ENCODE results near the gene SEBOX.

Gene SEBOX

DNA sequence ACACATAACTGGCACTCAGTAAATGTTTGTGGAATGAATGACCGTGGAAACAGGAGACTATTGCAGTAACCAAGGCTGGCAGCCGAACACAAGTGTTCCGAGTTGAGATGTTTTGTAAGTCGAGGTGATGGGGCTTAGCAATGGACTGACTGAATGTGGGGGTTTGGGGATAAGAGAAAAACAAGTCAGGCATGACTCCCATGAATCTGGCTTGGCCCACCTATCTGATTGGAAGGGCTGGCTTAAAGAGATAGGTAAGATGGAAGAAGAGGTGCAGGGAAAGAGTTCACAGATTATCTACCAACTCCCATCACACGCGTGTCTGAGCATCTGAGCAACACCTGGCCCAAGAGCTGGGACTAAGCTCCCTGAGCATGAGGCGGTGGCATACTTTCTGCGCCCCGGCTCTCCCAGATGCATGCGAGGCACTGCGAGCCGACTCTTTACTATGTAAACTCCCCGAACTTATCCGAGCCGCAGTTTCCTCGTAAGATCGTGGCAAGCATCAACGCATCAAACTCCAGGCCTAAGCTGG lies 30.3 kb downstream of the SEBOX start:
- H3K79me2 ChIP-seq (ENCODE audit: insufficient read depth, low read length), result no peaks in the 10 kb centered on the region

GRCh38 chr17:28334171-28334570 lies 30.8 kb downstream of the SEBOX start:
- Histone ChIP-seq H3K9ac (ENCODE audit: low read length) (peak overlapping the region; percentile 71; the same call in 1 of the 2 replicates), H3K36me3 (ENCODE audit: insufficient read depth, low read length) (peaks cover 16% of the 10 kb centered on the region), H3K9me2 (ENCODE audit: low read depth, low read length) (no peaks in the 10 kb centered on the region), H3K4me3 (ENCODE audit: low read depth, low read length, poor library complexity, severe bottlenecking) (peak overlapping the region; percentile 84), H2AFZ (ENCODE audit: low read length) (no peak overlapping the region), H3K4me2 (ENCODE audit: low read length) (peak overlapping the region; percentile 71), H3F3A (ENCODE audit: insufficient read depth, low read length) (no peaks in the 10 kb centered on the region), H4K20me1 (ENCODE audit: insufficient read depth, low read length) (no peaks in the 10 kb centered on the region), H3K27me3 (ENCODE audit: insufficient read depth, low read length) (no peaks in the 10 kb centered on the region), H3K9me3 (ENCODE audit: low read length) (no peaks in the 10 kb centered on the region), H3K27ac (ENCODE audit: low read depth, low read length, poor library complexity, severe bottlenecking) (no peak overlapping the region), H3K79me2 (ENCODE audit: insufficient read depth, low read length) (no peaks in the 10 kb centered on the region), H3K4me1 (ENCODE audit: insufficient read depth, low read length, severe bottlenecking) (peaks cover 26% of the 10 kb centered on the region)
- TF ChIP-seq EZH2 (IDR thresholded peaks at IDR 0.05; ENCODE audit: borderline replicate concordance, low read length), result no peak
- TF ChIP-seq, protein P1, sequence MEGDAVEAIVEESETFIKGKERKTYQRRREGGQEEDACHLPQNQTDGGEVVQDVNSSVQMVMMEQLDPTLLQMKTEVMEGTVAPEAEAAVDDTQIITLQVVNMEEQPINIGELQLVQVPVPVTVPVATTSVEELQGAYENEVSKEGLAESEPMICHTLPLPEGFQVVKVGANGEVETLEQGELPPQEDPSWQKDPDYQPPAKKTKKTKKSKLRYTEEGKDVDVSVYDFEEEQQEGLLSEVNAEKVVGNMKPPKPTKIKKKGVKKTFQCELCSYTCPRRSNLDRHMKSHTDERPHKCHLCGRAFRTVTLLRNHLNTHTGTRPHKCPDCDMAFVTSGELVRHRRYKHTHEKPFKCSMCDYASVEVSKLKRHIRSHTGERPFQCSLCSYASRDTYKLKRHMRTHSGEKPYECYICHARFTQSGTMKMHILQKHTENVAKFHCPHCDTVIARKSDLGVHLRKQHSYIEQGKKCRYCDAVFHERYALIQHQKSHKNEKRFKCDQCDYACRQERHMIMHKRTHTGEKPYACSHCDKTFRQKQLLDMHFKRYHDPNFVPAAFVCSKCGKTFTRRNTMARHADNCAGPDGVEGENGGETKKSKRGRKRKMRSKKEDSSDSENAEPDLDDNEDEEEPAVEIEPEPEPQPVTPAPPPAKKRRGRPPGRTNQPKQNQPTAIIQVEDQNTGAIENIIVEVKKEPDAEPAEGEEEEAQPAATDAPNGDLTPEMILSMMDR (IDR thresholded peaks at IDR 0.05; ENCODE audit: low read length), result no peak

More for the DNA sequence above, 30.3 kb downstream of the SEBOX start:
- Histone ChIP-seq H3K4me1 (ENCODE audit: insufficient read depth, low read length, severe bottlenecking) (peaks cover 26% of the 10 kb centered on the region), H4K20me1 (ENCODE audit: insufficient read depth, low read length) (no peaks in the 10 kb centered on the region), H3K9ac (ENCODE audit: low read length) (peak overlapping the region; percentile 71), H3K9me2 (ENCODE audit: low read depth, low read length) (no peaks in the 10 kb centered on the region), H3F3A (ENCODE audit: insufficient read depth, low read length) (no peaks in the 10 kb centered on the region), H3K4me3 (ENCODE audit: low read depth, low read length, poor library complexity, severe bottlenecking) (peak overlapping the region; percentile 84), H3K36me3 (ENCODE audit: insufficient read depth, low read length) (peaks cover 13% of the 10 kb centered on the region; the same call in 1 of the 2 replicates), H3K9me3 (ENCODE audit: low read length) (no peaks in the 10 kb centered on the region), H2AFZ (ENCODE audit: low read length) (no peak overlapping the region), H3K27me3 (ENCODE audit: insufficient read depth, low read length) (no peaks in the 10 kb centered on the region), H3K27ac (ENCODE audit: low read depth, low read length, poor library complexity, severe bottlenecking) (no peak overlapping the region), H3K4me2 (ENCODE audit: low read length) (peak overlapping the region; percentile 71)
- no peak for TF ChIP-seq EZH2 (IDR thresholded peaks at IDR 0.05; ENCODE audit: borderline replicate concordance, low read length)
- TF ChIP-seq, protein P1 (IDR thresholded peaks at IDR 0.05; ENCODE audit: low read length), result no peak

- TF ChIP-seq, protein P1 (IDR thresholded peaks at IDR 0.05; ENCODE audit: low read length), result no peak
- no peak for TF ChIP-seq EZH2 (IDR thresholded peaks at IDR 0.05; ENCODE audit: borderline replicate concordance, low read length)
- no peaks in the 10 kb centered on the region for H3K79me2 ChIP-seq (ENCODE audit: insufficient read depth, low read length)
- H3F3A ChIP-seq (ENCODE audit: insufficient read depth, low read length), result no peaks in the 10 kb centered on the region
- no peaks in the 10 kb centered on the region for H4K20me1 ChIP-seq (ENCODE audit: insufficient read depth, low read length)
- no peaks in the 10 kb centered on the region for H3K9me3 ChIP-seq (ENCODE audit: low read length)
- H3K4me1 ChIP-seq (ENCODE audit: insufficient read depth, low read length, severe bottlenecking), result peaks cover 26% of the 10 kb centered on the region
- peaks cover 25% of the 10 kb centered on the region for H3K36me3 ChIP-seq (ENCODE audit: insufficient read depth, low read length)
- no peak overlapping the region; the same call in 1 of the 2 replicates for H3K4me2 ChIP-seq (ENCODE audit: low read length)
- H3K27ac ChIP-seq (ENCODE audit: low read depth, low read length, poor library complexity, severe bottlenecking), result no peak overlapping the region
- no peak overlapping the region for H3K4me3 ChIP-seq (ENCODE audit: low read depth, low read length, poor library complexity, severe bottlenecking)
- H3K27me3 ChIP-seq (ENCODE audit: insufficient read depth, low read length), result no peaks in the 10 kb centered on the region
- H3K9ac ChIP-seq (ENCODE audit: low read length), result no peak overlapping the region
- no peak overlapping the region for H2AFZ ChIP-seq (ENCODE audit: low read length)
- no peaks in the 10 kb centered on the region for H3K9me2 ChIP-seq (ENCODE audit: low read depth, low read length)
These were observed 31.8 kb downstream of the SEBOX start for GRCh38 chr17:28333083-28333746.
